ENCODE results near the gene HSP90AB1.

The HSP90AB1 gene

GRCh38 chr6:44286747-44287146, 39.8 kb downstream of the HSP90AB1 start:
- DNase-seq (ENCODE audit: low read depth) = no peak

- DNase-seq (ENCODE audit: low read depth) = no peak
Measured at GRCh38 chr6:44289726-44290260, 42.9 kb downstream of the HSP90AB1 start.

GRCh38 chr6:44291841-44292240, 44.9 kb downstream of the HSP90AB1 start:
- no peak for DNase-seq (ENCODE audit: low read depth)

- no peak for DNase-seq (ENCODE audit: low read depth)
Measured at GRCh38 chr6:44292661-44293365, 45.9 kb downstream of the HSP90AB1 start.

GRCh38 chr6:44294832-44295791, 48.2 kb downstream of the HSP90AB1 start:
- no peak for DNase-seq (ENCODE audit: low read depth)

GRCh38 chr6:44297063-44298038, 50.5 kb downstream of the HSP90AB1 start:
- peak; percentile 20 for DNase-seq (ENCODE audit: low read depth)

- DNase-seq (ENCODE audit: low read depth) = no peak
Measured at GRCh38 chr6:44298055-44298803, 51.3 kb downstream of the HSP90AB1 start.

GRCh38 chr6:44298864-44299263, 52.0 kb downstream of the HSP90AB1 start:
- DNase-seq (ENCODE audit: low read depth) = no peak

- no peak for DNase-seq (ENCODE audit: low read depth)
Measured at GRCh38 chr6:44300292-44300823, 53.5 kb downstream of the HSP90AB1 start.

- no peak for DNase-seq (ENCODE audit: low read depth)
Measured at GRCh38 chr6:44301106-44301505, 54.2 kb downstream of the HSP90AB1 start.

- no peak for DNase-seq (ENCODE audit: low read depth)
Measured at GRCh38 chr6:44301782-44302564, 55.1 kb downstream of the HSP90AB1 start.

- DNase-seq (ENCODE audit: low read depth) = no peak
Measured at GRCh38 chr6:44302856-44303255, 56.0 kb downstream of the HSP90AB1 start.
